ENCODE measurements around the gene AHRR. TPM values are rescaled to one million over a fixed set of nuclear protein-coding genes. Genes with fewer than 3 reads are reported as not detected.
A peak's percentile ranks its signal among the peaks of the same experiment; 100 is the strongest.

AHRR gene
- total RNA-seq, 1 donor from 2014 or later: 54.9 TPM

DNA sequence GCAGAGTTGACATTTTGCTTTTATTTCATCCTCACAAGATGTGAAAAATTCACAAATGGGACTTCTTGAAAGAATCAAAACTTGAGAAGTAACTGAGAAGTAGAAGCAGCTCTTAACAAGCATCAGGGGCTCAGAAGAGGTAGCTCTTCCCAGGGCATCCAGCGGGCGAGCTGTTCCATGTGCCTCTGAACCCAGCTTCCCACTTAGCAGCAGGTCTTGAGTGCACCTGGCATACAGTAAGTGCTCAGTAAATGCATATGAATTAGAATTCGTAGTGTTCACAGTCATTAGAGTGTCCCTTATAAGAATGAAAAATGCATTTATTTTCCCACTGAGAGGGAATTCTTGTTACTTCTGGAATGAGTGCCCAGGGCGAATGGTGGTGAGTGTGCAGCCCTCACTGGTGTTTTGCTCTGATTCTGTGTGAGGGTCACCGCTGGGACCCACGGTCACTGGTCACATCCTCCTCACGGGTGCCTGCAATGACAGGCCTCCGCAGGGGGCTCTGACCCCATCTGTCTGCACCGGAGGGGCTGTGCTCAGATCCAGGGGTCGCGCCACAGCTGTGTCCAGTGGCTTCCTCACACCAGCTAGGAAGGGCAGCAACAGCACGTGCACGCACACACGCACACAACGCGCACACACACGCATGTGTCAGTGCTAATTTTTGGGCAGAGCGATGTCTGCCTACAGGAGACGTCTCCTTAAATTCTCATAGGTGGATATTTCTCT lies 148.4 kb downstream of the AHRR start:
- peaks cover 8% of the 10 kb centered on the region for H3K36me3 Mint-ChIP-seq (ENCODE audit: unreplicated experiment)
- H3K4me3 Mint-ChIP-seq (ENCODE audit: unreplicated experiment): no peak overlapping the region
- peaks cover 19% of the 10 kb centered on the region for H3K4me1 Mint-ChIP-seq (ENCODE audit: unreplicated experiment)
- DNase-seq (ENCODE audit: extremely low spot score, unreplicated experiment): no peak
- no peaks in the 10 kb centered on the region for H3K27me3 Mint-ChIP-seq (ENCODE audit: unreplicated experiment)
- H3K9me3 Mint-ChIP-seq (ENCODE audit: unreplicated experiment): no peaks in the 10 kb centered on the region
- no peak overlapping the region for H3K27ac Mint-ChIP-seq (ENCODE audit: unreplicated experiment)
- TF ChIP-seq CTCF (IDR thresholded peaks at IDR 0.05): no peak

- no peaks in the 10 kb centered on the region for H3K9me3 Mint-ChIP-seq (ENCODE audit: unreplicated experiment)
- H3K36me3 Mint-ChIP-seq (ENCODE audit: unreplicated experiment): peaks cover 8% of the 10 kb centered on the region
- no peak for TF ChIP-seq CTCF (IDR thresholded peaks at IDR 0.05)
- no peaks in the 10 kb centered on the region for H3K27me3 Mint-ChIP-seq (ENCODE audit: unreplicated experiment)
- H3K27ac Mint-ChIP-seq (ENCODE audit: unreplicated experiment): peak overlapping the region; percentile 71
- DNase-seq (ENCODE audit: extremely low spot score, unreplicated experiment): no peak
- peak overlapping the region; percentile 75 for H3K4me3 Mint-ChIP-seq (ENCODE audit: unreplicated experiment)
- peaks cover 19% of the 10 kb centered on the region for H3K4me1 Mint-ChIP-seq (ENCODE audit: unreplicated experiment)
These were observed 149.6 kb downstream of the AHRR start for GRCh38 chr5:470961-471749.

GRCh38 chr5:471750-472058 lies 150.2 kb downstream of the AHRR start:
- Mint-ChIP-seq H3K27ac (ENCODE audit: unreplicated experiment) (peak overlapping the region; percentile 71), H3K4me1 (ENCODE audit: unreplicated experiment) (peaks cover 19% of the 10 kb centered on the region), H3K36me3 (ENCODE audit: unreplicated experiment) (peaks cover 5% of the 10 kb centered on the region), H3K4me3 (ENCODE audit: unreplicated experiment) (peak overlapping the region; percentile 75), H3K9me3 (ENCODE audit: unreplicated experiment) (no peaks in the 10 kb centered on the region), H3K27me3 (ENCODE audit: unreplicated experiment) (no peaks in the 10 kb centered on the region)
- no peak for TF ChIP-seq CTCF (IDR thresholded peaks at IDR 0.05)
- no peak for DNase-seq (ENCODE audit: extremely low spot score, unreplicated experiment)

- no peak for DNase-seq (ENCODE audit: extremely low spot score, unreplicated experiment)
- peak overlapping the region; percentile 75 for H3K4me3 Mint-ChIP-seq (ENCODE audit: unreplicated experiment)
- TF ChIP-seq CTCF (IDR thresholded peaks at IDR 0.05): no peak
- no peaks in the 10 kb centered on the region for H3K9me3 Mint-ChIP-seq (ENCODE audit: unreplicated experiment)
- H3K27me3 Mint-ChIP-seq (ENCODE audit: unreplicated experiment): no peaks in the 10 kb centered on the region
- peaks cover 19% of the 10 kb centered on the region for H3K4me1 Mint-ChIP-seq (ENCODE audit: unreplicated experiment)
- H3K27ac Mint-ChIP-seq (ENCODE audit: unreplicated experiment): peak overlapping the region; percentile 71
- peaks cover 4% of the 10 kb centered on the region for H3K36me3 Mint-ChIP-seq (ENCODE audit: unreplicated experiment)
These were observed 150.7 kb downstream of the AHRR start for GRCh38 chr5:472076-472655.

All from osteocyte (in vitro differentiated cells).